GM12864 (cell line): Measurements from ENCODE around the gene MRC2.

Experiments used
- DNase-seq: peaks from one replicate; pipeline ENCODE4 v3.0.0-alpha.2; 2011; ENCODE audit warnings: low read depth
- H3K4me3 ChIP-seq: 2 replicates; pipeline ENCODE4 v1.5.1; 2011; ENCODE audit warnings: mild to moderate bottlenecking, low read depth, low read length, control low read depth
- TF ChIP-seq, protein P1 (sequence below): IDR thresholded peaks from 2 replicates; pipeline ENCODE4 v1.5.1; 2011; ENCODE audit warnings: low read depth, mild to moderate bottlenecking, moderate library complexity, low read length, control low read depth, inconsistent platforms; ENCODE audit errors: missing control alignments

Gene MRC2

DNA sequence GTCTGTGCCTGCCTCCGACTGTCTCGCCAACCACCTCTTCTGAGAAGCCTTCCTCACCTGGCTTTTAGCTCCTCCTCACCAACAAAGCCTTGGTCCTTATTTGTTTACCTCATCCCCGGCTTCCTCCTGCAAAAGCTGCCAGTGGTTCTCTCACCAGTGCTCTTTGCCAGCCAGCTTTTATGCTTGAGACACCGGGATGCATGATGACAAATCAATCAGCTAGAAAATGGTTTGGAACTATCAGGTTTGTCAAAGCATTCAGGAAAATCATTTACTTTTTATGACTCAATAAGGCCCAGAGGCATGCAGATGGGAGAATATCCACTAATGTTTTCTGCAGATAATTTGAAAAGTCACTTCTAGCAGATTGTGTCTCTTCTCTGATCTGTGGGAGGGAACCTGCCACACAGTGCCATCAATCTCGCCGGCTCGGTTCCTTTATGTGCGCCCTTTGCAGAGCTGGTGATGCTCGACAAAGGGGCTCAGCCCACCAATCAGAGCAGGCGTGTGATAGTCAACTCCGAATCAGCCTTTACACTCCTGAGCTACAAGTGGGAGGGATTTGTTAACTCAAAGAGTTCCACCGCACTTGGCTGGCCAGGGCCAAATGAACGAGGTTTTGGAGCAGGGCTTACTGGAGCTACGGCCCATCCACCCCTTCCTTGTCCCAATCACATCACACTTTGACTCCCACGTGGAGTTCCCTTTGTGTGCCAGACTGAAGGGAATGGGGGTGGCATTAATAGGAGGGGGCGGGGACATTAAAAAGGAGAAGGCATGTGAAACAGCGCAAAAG, 85.8 kb downstream of the MRC2 start:
- H3K4me3 ChIP-seq = no peak overlapping the region
- DNase-seq = no peak
- TF ChIP-seq, protein P1, sequence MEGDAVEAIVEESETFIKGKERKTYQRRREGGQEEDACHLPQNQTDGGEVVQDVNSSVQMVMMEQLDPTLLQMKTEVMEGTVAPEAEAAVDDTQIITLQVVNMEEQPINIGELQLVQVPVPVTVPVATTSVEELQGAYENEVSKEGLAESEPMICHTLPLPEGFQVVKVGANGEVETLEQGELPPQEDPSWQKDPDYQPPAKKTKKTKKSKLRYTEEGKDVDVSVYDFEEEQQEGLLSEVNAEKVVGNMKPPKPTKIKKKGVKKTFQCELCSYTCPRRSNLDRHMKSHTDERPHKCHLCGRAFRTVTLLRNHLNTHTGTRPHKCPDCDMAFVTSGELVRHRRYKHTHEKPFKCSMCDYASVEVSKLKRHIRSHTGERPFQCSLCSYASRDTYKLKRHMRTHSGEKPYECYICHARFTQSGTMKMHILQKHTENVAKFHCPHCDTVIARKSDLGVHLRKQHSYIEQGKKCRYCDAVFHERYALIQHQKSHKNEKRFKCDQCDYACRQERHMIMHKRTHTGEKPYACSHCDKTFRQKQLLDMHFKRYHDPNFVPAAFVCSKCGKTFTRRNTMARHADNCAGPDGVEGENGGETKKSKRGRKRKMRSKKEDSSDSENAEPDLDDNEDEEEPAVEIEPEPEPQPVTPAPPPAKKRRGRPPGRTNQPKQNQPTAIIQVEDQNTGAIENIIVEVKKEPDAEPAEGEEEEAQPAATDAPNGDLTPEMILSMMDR = no peak

DNA sequence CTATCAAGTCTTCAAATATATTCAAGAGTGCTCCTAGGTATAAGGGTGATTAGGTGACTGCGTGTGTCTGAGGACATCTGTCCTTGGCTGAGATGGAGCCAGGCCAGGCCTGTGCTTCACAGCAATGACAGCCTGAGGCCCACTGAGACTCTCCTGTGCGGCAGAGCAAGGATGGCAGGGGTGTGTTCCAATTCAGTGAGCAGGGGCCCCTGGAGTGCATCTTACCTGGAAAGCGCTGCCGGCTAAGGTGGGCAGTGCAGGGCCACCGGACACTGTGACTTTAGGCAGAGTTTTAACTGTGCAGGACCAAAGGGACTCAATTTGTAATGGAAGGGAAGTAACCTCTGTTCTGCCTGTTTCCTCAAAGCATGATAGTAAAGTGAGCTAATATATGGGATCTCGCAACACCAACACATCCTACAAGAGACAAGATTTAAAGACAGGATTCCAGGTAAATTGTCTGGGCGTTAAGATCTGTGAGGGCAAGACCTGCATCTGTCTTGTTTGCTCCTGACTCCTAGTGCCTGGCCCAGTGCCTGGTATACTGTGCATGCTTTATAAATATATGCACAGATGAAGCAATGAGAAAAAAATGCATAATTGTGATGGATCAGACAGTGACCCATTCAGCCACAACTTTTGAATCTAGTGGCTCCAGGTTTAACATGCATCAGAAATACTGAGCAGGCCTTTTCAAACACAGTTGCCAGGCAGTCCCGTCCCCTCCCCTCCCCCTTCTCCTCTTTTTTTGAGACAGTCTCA, 86.7 kb downstream of the MRC2 start:
- no peak overlapping the region for H3K4me3 ChIP-seq
- no peak for DNase-seq
- TF ChIP-seq, protein P1 = no peak

DNA sequence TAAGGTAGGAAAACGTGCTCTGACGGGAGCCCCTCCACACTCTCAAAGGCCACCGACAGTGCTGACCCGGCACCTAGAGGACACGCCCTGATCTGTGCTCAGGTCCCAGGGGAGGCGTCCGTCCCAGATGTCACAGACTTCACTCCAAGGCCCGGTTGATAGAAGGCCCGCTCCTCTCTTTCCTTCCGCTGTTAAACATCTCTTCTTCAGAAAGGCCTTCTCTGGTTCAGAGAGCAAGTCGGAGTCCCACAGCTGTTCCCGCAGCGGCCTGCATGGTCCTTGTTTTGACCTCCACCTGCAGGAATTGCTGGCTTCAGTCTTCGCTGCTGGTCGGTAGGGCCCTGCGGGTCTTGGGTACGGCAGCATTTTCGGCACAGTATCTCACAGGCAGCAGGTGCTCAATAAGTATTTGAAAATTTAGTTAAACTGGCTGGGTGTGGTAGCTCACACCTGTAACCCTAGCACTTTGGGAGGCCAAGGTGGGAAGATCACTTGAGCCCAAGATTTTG, 88.5 kb downstream of the MRC2 start:
- DNase-seq = no peak
- TF ChIP-seq, protein P1 = no peak
- H3K4me3 ChIP-seq = no peak overlapping the region

DNA sequence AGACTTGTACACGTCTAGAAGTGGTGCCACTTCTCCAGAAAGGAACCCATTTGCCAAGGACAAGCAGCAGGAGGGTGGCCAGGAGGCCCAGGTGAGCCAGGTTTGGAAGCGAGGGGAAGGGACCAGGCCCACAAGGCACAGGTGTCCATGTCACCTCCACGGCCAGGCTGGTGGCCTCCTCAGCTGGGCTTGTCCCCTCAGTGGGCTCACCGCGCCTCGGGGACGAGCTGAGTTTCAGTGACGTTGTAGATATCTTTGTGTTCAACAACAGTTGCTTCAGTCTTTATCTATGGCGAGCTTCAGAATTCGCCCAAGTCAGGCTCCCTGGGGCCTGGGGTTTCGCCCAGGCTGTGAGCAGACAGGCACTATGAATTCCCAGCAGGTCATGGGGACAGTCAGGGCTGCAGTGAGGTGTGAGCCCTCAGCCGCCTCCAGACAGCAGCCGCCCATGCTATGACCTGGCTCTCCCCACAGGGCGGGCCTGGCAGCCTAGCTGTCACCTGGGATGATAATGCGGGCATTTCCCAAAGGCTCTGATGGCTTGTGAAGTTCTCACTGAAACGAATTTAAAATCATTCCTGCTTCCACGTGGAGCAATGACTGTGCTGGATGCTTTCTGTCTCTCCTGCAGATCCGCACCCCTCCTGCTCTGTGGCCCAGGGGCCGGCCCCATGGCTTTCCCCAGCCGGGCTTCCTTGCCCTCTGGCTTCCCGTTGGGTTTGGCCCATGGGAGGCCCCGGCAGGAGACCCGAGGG, 89.5 kb downstream of the MRC2 start:
- DNase-seq = no peak
- TF ChIP-seq, protein P1 = no peak
- H3K4me3 ChIP-seq = no peak overlapping the region

DNA sequence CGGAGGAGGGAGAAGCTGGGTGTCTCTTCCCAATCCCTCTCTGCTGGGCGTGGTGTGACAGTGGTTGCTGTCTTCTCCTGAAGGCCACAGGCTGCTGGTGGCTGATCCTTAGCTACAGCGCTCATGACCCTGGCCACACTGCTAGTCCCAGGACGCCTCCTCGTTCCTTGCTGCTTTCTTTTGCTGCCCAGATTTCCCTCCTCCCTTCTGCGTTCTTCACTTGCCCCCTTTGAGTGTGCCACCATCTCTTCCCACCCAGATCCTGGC, 90.1 kb downstream of the MRC2 start:
- H3K4me3 ChIP-seq = no peak overlapping the region
- DNase-seq = no peak
- TF ChIP-seq, protein P1 = no peak

DNA sequence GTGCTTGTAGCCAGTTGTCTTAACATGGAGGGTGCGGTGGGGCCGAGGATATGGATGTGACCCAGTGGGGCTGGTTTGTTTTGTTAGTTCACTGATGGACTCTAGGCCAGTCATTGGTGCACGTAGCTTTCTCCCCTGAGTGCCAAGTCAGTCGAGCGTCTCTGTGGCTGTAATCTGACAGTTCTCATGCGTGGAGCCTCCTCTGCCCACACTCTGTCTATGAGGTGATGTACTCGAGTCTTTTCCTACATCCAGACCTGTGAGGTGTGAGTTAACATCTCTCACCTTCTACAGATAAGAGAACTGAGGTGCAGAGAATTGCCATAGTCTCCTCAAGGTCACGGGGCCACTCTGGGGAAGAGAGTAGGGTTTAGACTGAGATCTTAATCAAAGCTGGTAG, 90.4 kb downstream of the MRC2 start:
- TF ChIP-seq, protein P1 = no peak
- DNase-seq = no peak
- no peak overlapping the region for H3K4me3 ChIP-seq
